Measurements from ENCODE around the gene RNU6-9. TPM values are rescaled to one million over a fixed set of nuclear protein-coding genes. Genes with fewer than 3 reads are reported as not detected.

The RNU6-9 gene
- total and polyA plus RNA-seq, 11 donors, result not detected

DNA sequence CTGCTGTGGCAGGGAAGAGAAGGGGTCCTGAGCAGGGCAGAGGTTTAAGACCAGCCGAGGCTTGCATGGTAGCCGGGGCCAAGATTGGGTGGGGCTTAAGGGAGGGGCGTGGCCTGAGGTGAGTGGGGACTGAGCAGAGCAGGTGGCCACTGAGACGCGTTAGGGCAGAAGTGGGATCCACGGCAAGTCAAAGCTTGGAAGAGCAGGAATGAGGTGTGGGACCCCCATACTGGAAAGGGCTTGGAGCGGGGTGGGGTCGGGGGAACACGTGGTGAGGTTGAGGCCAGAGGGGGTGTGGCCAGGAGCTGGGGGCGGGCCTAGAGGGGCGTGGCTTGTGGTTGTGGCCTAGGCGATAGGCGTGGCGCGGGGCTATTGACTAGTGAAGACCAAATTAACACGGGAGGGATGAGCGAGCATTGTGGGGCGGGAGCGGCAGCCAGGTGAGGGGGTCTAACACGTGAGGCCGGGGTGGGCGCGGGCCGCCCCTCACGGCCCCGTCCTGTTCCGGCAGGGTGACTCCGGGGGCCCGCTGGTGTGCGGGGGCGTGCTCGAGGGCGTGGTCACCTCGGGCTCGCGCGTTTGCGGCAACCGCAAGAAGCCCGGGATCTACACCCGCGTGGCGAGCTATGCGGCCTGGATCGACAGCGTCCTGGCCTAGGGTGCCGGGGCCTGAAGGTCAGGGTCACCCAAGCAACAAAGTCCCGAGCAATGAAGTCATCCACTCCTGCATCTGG is 30.5 kb upstream of the RNU6-9 start:
- H3K27ac ChIP-seq, result peak overlapping the region in 1 of 12 donors; percentile 84
- peak in 3 of 5 donors; percentile 46 to 83 (median 67) for DNase-seq
- H3K27me3 ChIP-seq, result peaks cover 0 to 48% (median 17%) of the 10 kb centered on the region in 9 donors
- intact Hi-C loops (cut with DNase I), result loop anchor here in 6 of 10 donors (2.0 to 10.0 kb wide), 5 partner anchors 50 to 122 kb away; partner anchors contain the start of genes R3HDM4 (in 3 of the 6) and WDR18 (in 1 of the 6)
- peak in 2 of 4 donors; percentile 17 to 30 for ATAC-seq
- 17 to 28% (median 20%) methylated on average over 41 to 48 of the region's 48 CpGs for WGBS, 4 donors
- TF ChIP-seq, protein P1, sequence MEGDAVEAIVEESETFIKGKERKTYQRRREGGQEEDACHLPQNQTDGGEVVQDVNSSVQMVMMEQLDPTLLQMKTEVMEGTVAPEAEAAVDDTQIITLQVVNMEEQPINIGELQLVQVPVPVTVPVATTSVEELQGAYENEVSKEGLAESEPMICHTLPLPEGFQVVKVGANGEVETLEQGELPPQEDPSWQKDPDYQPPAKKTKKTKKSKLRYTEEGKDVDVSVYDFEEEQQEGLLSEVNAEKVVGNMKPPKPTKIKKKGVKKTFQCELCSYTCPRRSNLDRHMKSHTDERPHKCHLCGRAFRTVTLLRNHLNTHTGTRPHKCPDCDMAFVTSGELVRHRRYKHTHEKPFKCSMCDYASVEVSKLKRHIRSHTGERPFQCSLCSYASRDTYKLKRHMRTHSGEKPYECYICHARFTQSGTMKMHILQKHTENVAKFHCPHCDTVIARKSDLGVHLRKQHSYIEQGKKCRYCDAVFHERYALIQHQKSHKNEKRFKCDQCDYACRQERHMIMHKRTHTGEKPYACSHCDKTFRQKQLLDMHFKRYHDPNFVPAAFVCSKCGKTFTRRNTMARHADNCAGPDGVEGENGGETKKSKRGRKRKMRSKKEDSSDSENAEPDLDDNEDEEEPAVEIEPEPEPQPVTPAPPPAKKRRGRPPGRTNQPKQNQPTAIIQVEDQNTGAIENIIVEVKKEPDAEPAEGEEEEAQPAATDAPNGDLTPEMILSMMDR (IDR thresholded peaks at IDR 0.05), result no peak
- no peak for TF ChIP-seq POLR2A (IDR thresholded peaks at IDR 0.05)
- peaks cover 0 to 42% (median 4%) of the 10 kb centered on the region in 12 donors for H3K4me1 ChIP-seq
- no peaks in the 10 kb centered on the region for H3K9me3 ChIP-seq
- H3K4me3 ChIP-seq, result peak overlapping the region in 2 of 12 donors; percentile 24 to 47
- peaks cover 0 to 6% (median 2%) of the 10 kb centered on the region in 9 donors for H3K36me3 ChIP-seq

- intact Hi-C loops (cut with DNase I), result loop anchor here in 6 of 10 donors (2.0 to 10.0 kb wide), 5 partner anchors 49 to 122 kb away; partner anchors contain the start of genes R3HDM4 (in 3 of the 6) and WDR18 (in 1 of the 6)
- 63 to 75% (median 71%) methylated on average over 7 of the region's 7 CpGs for WGBS, 4 donors
- DNase-seq, result no peak
Measured at GRCh38 chr19:863315-863620, 30.0 kb upstream of the RNU6-9 start.

GRCh38 chr19:866769-867300 is 26.4 kb upstream of the RNU6-9 start:
- TF ChIP-seq, protein P1 (IDR thresholded peaks at IDR 0.05), result no peak
- no peak for TF ChIP-seq POLR2A (IDR thresholded peaks at IDR 0.05)
- H3K36me3 ChIP-seq, result peaks cover 0 to 36% (median 14%) of the 10 kb centered on the region in 9 donors
- peak overlapping the region in 1 of 12 donors; percentile 2 for H3K27ac ChIP-seq
- H3K4me1 ChIP-seq, result peaks cover 0 to 27% (median 12%) of the 10 kb centered on the region in 12 donors
- DNase-seq (no peak), ATAC-seq (no peak)
- intact Hi-C loops (cut with DNase I), result loop anchor here in 5 of 10 donors (5.0 to 10.0 kb wide), 4 partner anchors 50 to 118 kb away; partner anchors contain the start of genes KISS1R (in 3 of the 5) and WDR18 (in 2 of the 5)
- H3K27me3 ChIP-seq, result peaks cover 0 to 14% (median 0%) of the 10 kb centered on the region in 9 donors
- H3K4me3 ChIP-seq, result no peak overlapping the region
- no peaks in the 10 kb centered on the region for H3K9me3 ChIP-seq
- WGBS, 4 donors, result 83 to 87% (median 85%) methylated on average over 28 to 38 of the region's 38 CpGs

More at GRCh38 chr19:863315-863620, 30.0 kb upstream of the RNU6-9 start:
- Histone ChIP-seq H3K4me3 (peak overlapping the region in 3 of 12 donors; percentile 10 to 47 (median 24)), H3K4me1 (peaks cover 0 to 42% (median 4%) of the 10 kb centered on the region in 12 donors), H3K36me3 (peaks cover 0 to 11% (median 7%) of the 10 kb centered on the region in 9 donors), H3K27ac (peak overlapping the region in 1 of 12 donors; percentile 84), H3K9me3 (no peaks in the 10 kb centered on the region), H3K27me3 (peaks cover 0 to 46% (median 17%) of the 10 kb centered on the region in 9 donors)
- TF ChIP-seq POLR2A (IDR thresholded peaks at IDR 0.05), result no peak
- TF ChIP-seq, protein P1 (IDR thresholded peaks at IDR 0.05), result no peak
- ATAC-seq, result no peak

Data from heart left ventricle (tissue), 16 donors.